Right kidney (tissue), 1 donor: ENCODE data around the gene GTF3C5.
"Not testable (repeated sequence)": the region's sequence is repeated elsewhere in the genome, so short reads cannot be mapped to it uniquely, and the experiment has no call there.

ENCODE experiments used
- DNase-seq: peaks from one replicate; pipeline ENCODE4 v3.0.0-alpha.2; 2016

GTF3C5 gene

DNA sequence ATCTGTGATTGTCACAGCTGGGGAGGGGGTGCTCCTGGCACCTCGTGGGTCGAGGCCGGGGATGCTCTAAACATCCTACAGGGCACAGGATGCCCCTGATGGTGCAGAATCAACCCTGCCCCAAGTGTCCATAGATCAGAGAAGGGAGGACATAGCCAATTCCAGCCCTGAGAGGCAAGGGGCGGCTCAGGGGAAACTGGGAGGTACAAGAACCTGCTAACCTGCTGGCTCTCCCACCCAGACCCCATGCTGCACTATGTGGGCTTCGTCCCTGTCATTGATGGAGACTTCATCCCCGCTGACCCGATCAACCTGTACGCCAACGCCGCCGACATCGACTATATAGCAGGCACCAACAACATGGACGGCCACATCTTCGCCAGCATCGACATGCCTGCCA lies 37.6 kb downstream of the GTF3C5 start:
- not testable (repeated sequence) for DNase-seq

GRCh38 chr9:133070500-133070961 lies 39.7 kb downstream of the GTF3C5 start:
- DNase-seq, result not testable (repeated sequence)

- DNase-seq, result not testable (repeated sequence)
Measured at GRCh38 chr9:133070985-133071384, 40.2 kb downstream of the GTF3C5 start.

DNA sequence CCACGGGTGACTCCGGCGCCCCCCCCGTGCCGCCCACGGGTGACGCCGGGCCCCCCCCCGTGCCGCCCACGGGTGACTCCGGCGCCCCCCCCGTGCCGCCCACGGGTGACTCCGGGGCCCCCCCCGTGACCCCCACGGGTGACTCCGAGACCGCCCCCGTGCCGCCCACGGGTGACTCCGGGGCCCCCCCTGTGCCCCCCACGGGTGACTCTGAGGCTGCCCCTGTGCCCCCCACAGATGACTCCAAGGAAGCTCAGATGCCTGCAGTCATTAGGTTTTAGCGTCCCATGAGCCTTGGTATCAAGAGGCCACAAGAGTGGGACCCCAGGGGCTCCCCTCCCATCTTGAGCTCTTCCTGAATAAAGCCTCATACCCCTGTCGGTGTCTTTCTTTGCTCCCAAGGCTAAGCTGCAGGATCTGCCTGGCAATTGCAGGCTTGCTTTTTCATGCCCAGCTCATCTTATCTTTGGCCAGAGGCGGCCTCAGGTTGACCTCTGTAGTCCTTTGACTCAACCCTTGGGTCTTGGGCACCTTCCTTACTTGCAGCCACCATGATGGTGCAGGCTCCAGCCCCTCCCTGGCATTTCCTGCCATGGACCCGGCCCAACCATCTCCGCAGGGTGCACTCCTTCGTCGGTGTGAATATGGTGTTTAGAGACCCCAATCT lies 40.8 kb downstream of the GTF3C5 start:
- no peak for DNase-seq

- DNase-seq, result not testable (repeated sequence)
Measured at GRCh38 chr9:133072210-133072609, 41.4 kb downstream of the GTF3C5 start.

GRCh38 chr9:133073086-133074014 lies 42.6 kb downstream of the GTF3C5 start:
- DNase-seq, result no peak

DNA sequence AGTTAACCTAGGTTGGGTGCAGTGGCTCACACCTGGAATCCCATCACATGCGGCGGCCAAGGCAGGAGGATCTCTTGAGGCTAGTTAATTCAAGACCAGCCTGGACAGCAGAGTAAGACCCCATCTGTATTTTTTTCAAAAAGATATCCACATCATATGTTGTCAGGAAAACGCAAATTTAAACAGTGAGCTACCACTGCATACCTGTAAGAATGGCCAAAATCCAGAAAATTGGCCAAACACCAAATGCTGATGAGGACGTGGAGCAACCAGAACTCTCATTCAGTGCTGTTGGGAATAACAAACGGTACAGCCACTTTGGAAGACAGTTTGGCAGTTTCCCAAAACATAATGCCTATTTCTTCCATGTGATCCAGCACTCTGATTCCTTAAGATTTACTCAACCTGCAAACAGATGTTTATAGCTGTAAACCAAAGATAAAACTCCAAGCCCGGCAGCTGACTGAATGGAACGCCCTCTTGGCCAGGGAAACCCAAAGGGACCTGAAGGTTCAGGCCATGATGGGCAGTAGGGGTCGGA lies 43.4 kb downstream of the GTF3C5 start:
- DNase-seq, result no peak

GRCh38 chr9:133075925-133076630 lies 45.3 kb downstream of the GTF3C5 start:
- DNase-seq, result no peak

- no peak for DNase-seq
Measured at GRCh38 chr9:133076691-133077090, 45.9 kb downstream of the GTF3C5 start.

GRCh38 chr9:133078486-133078885 lies 47.7 kb downstream of the GTF3C5 start:
- DNase-seq, result no peak

GRCh38 chr9:133080161-133080560 lies 49.4 kb downstream of the GTF3C5 start:
- DNase-seq, result no peak

GRCh38 chr9:133080786-133081779 lies 50.3 kb downstream of the GTF3C5 start:
- not testable (repeated sequence) for DNase-seq

DNA sequence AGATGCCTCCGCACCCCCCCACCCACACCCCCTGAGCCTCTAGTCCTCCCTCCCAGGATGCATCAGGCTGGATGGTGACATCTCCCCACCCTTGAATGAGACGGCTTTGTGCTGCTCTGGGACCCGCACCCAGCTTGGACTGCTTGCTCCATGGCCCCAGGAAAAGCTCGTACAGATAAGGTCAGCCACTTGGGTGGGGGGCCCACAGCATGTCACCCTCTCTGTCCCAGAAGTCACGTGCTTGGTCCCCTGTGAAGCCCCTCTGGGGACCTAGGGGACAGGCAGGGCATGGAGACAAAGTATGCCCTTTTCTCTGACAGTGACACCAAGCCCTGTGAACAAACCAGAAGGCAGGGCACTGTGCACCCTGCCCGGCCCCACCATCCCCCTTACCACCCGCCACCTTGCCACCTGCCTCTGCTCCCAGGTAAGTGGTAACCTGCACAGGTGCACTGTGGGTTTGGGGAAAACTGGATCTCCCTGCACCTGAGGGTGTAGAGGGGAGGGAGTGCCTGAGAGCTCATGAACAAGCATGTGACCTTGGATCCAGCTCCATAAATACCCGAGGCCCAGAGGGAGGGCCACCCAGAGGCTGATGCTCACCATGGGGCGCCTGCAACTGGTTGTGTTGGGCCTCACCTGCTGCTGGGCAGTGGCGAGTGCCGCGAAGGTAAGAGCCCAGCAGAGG lies 51.3 kb downstream of the GTF3C5 start:
- DNase-seq, result not testable (repeated sequence)

GRCh38 chr9:133083688-133084087 lies 52.9 kb downstream of the GTF3C5 start:
- not testable (repeated sequence) for DNase-seq

DNA sequence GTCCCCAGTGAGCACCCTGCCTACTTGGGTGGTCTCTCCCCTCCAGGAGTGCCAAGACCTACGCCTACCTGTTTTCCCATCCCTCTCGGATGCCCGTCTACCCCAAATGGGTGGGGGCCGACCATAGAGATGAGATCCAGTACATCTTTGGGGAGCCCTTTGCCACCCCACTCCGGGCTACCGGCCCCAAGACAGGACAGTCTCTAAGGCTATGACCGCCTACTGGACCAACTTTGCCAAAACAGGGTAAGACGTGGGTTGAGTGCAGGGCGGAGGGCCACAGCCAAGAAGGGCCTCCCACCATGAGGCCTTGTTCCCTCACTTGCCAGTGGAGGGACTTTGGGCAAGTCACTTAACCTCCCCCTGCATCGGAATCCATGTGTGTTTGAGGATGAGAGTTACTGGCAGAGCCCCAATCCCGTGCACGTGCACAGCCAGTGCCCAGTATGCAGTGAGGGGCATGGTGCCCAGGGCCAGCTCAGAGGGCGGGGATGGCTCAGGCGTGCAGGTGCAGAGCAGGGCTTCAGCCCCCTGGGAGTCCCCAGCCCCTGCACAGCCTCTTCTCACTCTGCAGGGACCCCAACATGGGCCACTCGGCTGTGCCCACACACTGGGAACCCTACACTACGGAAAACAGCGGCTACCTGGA lies 55.5 kb downstream of the GTF3C5 start:
- DNase-seq, result not testable (repeated sequence)

DNA sequence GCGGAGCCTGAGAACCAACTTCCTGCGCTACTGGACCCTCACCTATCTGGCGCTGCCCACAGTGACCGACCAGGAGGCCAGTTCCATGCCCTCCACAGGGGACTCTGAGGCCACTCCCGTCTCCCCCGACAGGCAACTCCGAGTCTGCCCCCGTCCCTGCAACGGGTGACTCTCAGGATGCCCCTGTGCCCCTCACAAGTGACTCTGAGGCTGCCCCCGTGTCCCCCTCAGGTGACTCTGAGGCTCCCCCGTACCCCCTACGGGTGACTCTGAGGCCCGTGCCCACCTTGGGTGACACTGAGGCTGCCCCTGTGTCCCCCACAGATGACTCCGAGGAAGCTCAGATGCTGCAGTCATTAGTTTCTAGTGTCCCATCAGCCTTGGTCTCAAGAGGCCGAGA lies 56.1 kb downstream of the GTF3C5 start:
- no peak for DNase-seq

- DNase-seq, result no peak
Measured at GRCh38 chr9:133087429-133088145, 56.8 kb downstream of the GTF3C5 start.

DNA sequence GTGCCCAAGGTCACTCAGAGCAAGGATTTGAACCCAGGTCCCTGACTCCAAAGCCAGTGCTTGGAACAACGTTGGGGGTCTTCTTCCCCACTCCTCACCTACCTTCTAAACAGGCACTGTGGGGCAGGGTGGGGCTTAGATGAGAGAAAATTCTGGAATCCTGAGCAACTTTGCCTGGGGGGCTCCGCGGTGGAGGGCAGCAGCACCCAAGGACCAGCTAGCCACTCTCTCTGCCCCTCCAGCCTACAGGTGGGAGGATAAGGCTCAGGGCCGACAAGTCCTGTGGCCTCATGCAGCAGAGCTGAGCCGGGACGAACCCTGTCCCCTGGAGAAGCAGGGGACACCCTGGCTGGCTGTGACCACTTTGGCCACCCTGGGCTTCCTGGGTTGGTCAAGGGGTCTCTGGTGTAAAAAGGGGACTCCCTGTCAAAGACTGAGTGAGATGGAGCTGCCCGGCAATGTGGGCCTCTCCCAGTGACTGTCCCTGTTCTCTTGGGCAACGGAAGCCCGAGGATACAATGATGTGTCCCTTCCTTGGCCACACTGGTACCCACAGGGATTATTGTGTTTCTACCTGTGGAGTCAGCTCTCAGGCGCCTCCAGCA lies 57.5 kb downstream of the GTF3C5 start:
- no peak for DNase-seq

DNA sequence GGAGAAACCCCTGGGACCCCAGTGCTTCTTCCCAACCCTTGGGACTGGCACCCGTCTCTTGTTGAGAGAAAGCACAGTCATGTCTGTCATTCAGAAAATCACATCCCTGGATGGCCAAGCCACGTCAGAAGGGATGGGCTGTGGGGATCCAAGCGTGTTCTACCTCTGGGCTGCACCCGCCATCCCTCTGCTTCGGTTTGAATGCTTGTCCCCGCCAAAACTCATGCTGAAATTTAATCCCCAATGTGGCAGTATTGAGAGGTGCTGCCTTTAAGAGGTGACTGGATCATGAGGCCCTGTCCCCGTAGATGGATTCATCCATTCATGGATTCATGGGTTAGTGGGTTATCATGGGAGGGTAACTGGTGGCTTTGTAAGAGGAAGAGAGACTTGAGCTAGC lies 58.0 kb downstream of the GTF3C5 start:
- no peak for DNase-seq
